IMR-90 (cell line): ENCODE measurements around the gene RASSF5. TPM values are rescaled to one million over a fixed set of nuclear protein-coding genes. Genes with fewer than 3 reads are reported as not detected.

ENCODE experiments used
- ATAC-seq: fragments of 200-7000 bp; cut with Tn5 transposase; 2 replicates; pipeline ENCODE4 v1.9.1; 2020; ENCODE audit warnings: low read depth, mild to moderate bottlenecking, moderate library complexity
- BruUV-seq: library from RNA; stranded (reverse); fragments of 400-500 nt; replicated peaks from 2 replicates; lab custom pipeline; 2021; lab: Mats Ljungman, UMichigan
- CTCF ChIA-PET: fragments of 300-600 bp; formaldehyde crosslinking; extraction: SDS; loops from one replicate; lab custom pipeline; 2021; ENCODE audit warnings: antibody characterized with exemption; lab: Yijun Ruan, JAX
- POLR2A ChIA-PET: fragments of 300-600 bp; sonication (Branson Sonifier 250); formaldehyde crosslinking; loops from one replicate; lab custom pipeline; 2022; ENCODE audit warnings: antibody characterized with exemption; ENCODE audit not compliant: unreplicated experiment; lab: Charles Lee
- DNase-seq: peaks from one replicate; pipeline ENCODE4 v3.0.0; 2013
- H2AFZ ChIP-seq: replicated peaks from 2 replicates; pipeline ENCODE3; 2013; ENCODE audit warnings: low read length, mild to moderate bottlenecking; ENCODE audit not compliant: poor library complexity
- H2AK5ac ChIP-seq: 2 replicates; pipeline ENCODE4 v1.6.1; 2013; ENCODE audit warnings: low read depth, low read length, inconsistent platforms
- H2AK9ac ChIP-seq: replicated peaks from 2 replicates; pipeline ENCODE3; 2013; ENCODE audit warnings: mild to moderate bottlenecking, low read depth, low read length, moderate library complexity; ENCODE audit not compliant: poor library complexity
- H2BK120ac ChIP-seq: 2 replicates; pipeline ENCODE4 v1.6.1; 2013; ENCODE audit warnings: low read depth, low read length, inconsistent platforms
- H2BK15ac ChIP-seq: 3 replicates; pipeline ENCODE4 v1.6.1; 2013; ENCODE audit warnings: low read depth, low read length, inconsistent platforms
- H2BK20ac ChIP-seq: 2 replicates; pipeline ENCODE4 v1.6.1; 2013; ENCODE audit warnings: low read depth, mild to moderate bottlenecking, inconsistent platforms, low read length, moderate library complexity
- H2BK5ac ChIP-seq: 2 replicates; pipeline ENCODE4 v1.6.1; 2013; ENCODE audit warnings: mild to moderate bottlenecking, low read depth, low read length, inconsistent platforms; ENCODE audit not compliant: poor library complexity, severe bottlenecking
- H3K14ac ChIP-seq: replicated peaks from 2 replicates; pipeline ENCODE4 v1.6.1; 2013; ENCODE audit warnings: low read depth, low read length, inconsistent platforms
- H3K18ac ChIP-seq: 2 replicates; pipeline ENCODE4 v1.6.1; 2013; ENCODE audit warnings: low read depth, low read length, control low read depth
- H3K23ac ChIP-seq: 2 replicates; pipeline ENCODE4 v1.6.1; 2013; ENCODE audit warnings: low read depth, low read length, inconsistent platforms
- H3K27ac ChIP-seq: 2 replicates; pipeline ENCODE4 v1.5.1; 2013; ENCODE audit warnings: mild to moderate bottlenecking, control low read depth, low read length; ENCODE audit not compliant: insufficient read depth
- H3K27me3 ChIP-seq: 2 replicates; pipeline ENCODE4 v1.6.1; 2013; ENCODE audit warnings: low read length; ENCODE audit not compliant: control insufficient read depth, insufficient read depth
- H3K36me3 ChIP-seq: 2 replicates; pipeline ENCODE4 v1.6.1; 2013; ENCODE audit warnings: low read length, mixed read lengths; ENCODE audit not compliant: control insufficient read depth, insufficient read depth
- H3K4ac ChIP-seq: 2 replicates; pipeline ENCODE4 v1.6.1; 2013; ENCODE audit warnings: low read depth, low read length, inconsistent platforms
- H3K4me1 ChIP-seq: 2 replicates; pipeline ENCODE4 v1.6.1; 2013; ENCODE audit warnings: low read length, mixed read lengths; ENCODE audit not compliant: control insufficient read depth, insufficient read depth
- H3K4me2 ChIP-seq: 2 replicates; pipeline ENCODE4 v1.6.1; 2013; ENCODE audit warnings: low read depth, mild to moderate bottlenecking, control low read depth, low read length, moderate library complexity
- H3K4me3 ChIP-seq: 2 replicates; pipeline ENCODE4 v1.5.1; 2013; ENCODE audit warnings: low read depth, mild to moderate bottlenecking, control low read depth, low read length, moderate library complexity; ENCODE audit not compliant: insufficient read depth
- H3K56ac ChIP-seq: 2 replicates; pipeline ENCODE4 v1.6.1; 2013; ENCODE audit warnings: low read length, inconsistent platforms; ENCODE audit not compliant: insufficient read depth; ENCODE audit errors: extremely low read depth
- H3K79me1 ChIP-seq, 2 experiments: 2 replicates each; pipeline ENCODE4 v1.6.1; 2013; ENCODE audit warnings: low read length in 2 of 2, inconsistent platforms in 1 of 2, low read depth in 1 of 2
- H3K9ac ChIP-seq: 2 replicates; pipeline ENCODE4 v1.6.1; 2013; ENCODE audit warnings: low read depth, low read length, control low read depth
- H3K9me1 ChIP-seq: 2 replicates; pipeline ENCODE4 v1.6.1; 2013; ENCODE audit warnings: low read length, inconsistent platforms; ENCODE audit not compliant: insufficient read depth
- H3K9me3 ChIP-seq: 2 replicates; pipeline ENCODE4 v1.6.1; 2013; ENCODE audit warnings: low read length; ENCODE audit not compliant: control insufficient read depth, insufficient read depth
- H4K20me1 ChIP-seq: 2 replicates; pipeline ENCODE4 v1.6.1; 2013; ENCODE audit warnings: low read length, inconsistent platforms; ENCODE audit not compliant: insufficient read depth
- H4K5ac ChIP-seq: 2 replicates; pipeline ENCODE4 v1.6.1; 2013; ENCODE audit warnings: mild to moderate bottlenecking, low read depth, low read length, control low read depth
- H4K8ac ChIP-seq, 2 experiments: 2 replicates each; pipeline ENCODE4 v1.6.1; 2013; ENCODE audit warnings: low read depth in 2 of 2, low read length in 2 of 2, control low read depth in 1 of 2, inconsistent platforms in 1 of 2
- H4K91ac ChIP-seq: 2 replicates; pipeline ENCODE4 v1.6.1; 2013; ENCODE audit warnings: low read depth, low read length, inconsistent platforms; ENCODE audit not compliant: insufficient read depth
- BHLHE40 ChIP-seq: fragments of 150-350 bp; IDR thresholded peaks from 2 replicates; pipeline ENCODE4 v1.6.1; 2016; ENCODE audit warnings: mild to moderate bottlenecking, low read depth, low read length
- CEBPB ChIP-seq: IDR thresholded peaks from 2 replicates; pipeline ENCODE4 v1.6.1; 2012; ENCODE audit warnings: low read depth, low read length, improper control_type of control experiment
- CHD1 ChIP-seq: IDR thresholded peaks from 2 replicates; pipeline ENCODE4 v1.6.1; 2012; ENCODE audit warnings: low read depth, low read length, improper control_type of control experiment
- CTCF ChIP-seq: conservative IDR thresholded peaks from 2 replicates; pipeline ENCODE4 v1.5.1; 2012; ENCODE audit warnings: mild to moderate bottlenecking, low read depth, low read length, improper control_type of control experiment
- ELK1 ChIP-seq: fragments of 150-350 bp; IDR thresholded peaks from 2 replicates; pipeline ENCODE4 v1.6.1; 2016; ENCODE audit warnings: low read depth, mild to moderate bottlenecking, low read length, moderate library complexity, borderline replicate concordance
- FOS ChIP-seq: fragments of 150-350 bp; IDR thresholded peaks from 2 replicates; pipeline ENCODE4 v1.6.1; 2016; ENCODE audit warnings: low read depth, low read length
- MAFK ChIP-seq: IDR thresholded peaks from 2 replicates; pipeline ENCODE4 v1.6.1; 2012; ENCODE audit warnings: low read depth, low read length, improper control_type of control experiment
- MAZ ChIP-seq: IDR thresholded peaks from 2 replicates; pipeline ENCODE4 v1.6.1; 2012; ENCODE audit warnings: low read depth, mild to moderate bottlenecking, low read length, improper control_type of control experiment, moderate library complexity, borderline replicate concordance
- MXI1 ChIP-seq: IDR thresholded peaks from 2 replicates; pipeline ENCODE4 v1.6.1; 2012; ENCODE audit warnings: low read depth, mild to moderate bottlenecking, low read length, moderate library complexity, borderline replicate concordance
- NFE2L2 ChIP-seq: fragments of 150-350 bp; IDR thresholded peaks from 2 replicates; pipeline ENCODE4 v1.6.1; 2016; ENCODE audit warnings: low read depth, mild to moderate bottlenecking, low read length
- POLR2A ChIP-seq: IDR thresholded peaks from 2 replicates; pipeline ENCODE4 v1.6.1; 2012; ENCODE audit warnings: mild to moderate bottlenecking, low read depth, low read length
- RAD21 ChIP-seq: IDR thresholded peaks from 2 replicates; pipeline ENCODE4 v1.6.1; 2012; ENCODE audit warnings: low read length, improper control_type of control experiment
- RCOR1 ChIP-seq: IDR thresholded peaks from 2 replicates; pipeline ENCODE4 v1.6.1; 2012; ENCODE audit warnings: mild to moderate bottlenecking, low read length, improper control_type of control experiment; ENCODE audit not compliant: insufficient replicate concordance
- RFX5 ChIP-seq: IDR thresholded peaks from 2 replicates; pipeline ENCODE4 v1.8.0; 2012; ENCODE audit warnings: low read depth, mild to moderate bottlenecking, low read length, moderate library complexity
- SMC3 ChIP-seq: fragments of 150-350 bp; IDR thresholded peaks from 2 replicates; pipeline ENCODE4 v1.6.1; 2016; ENCODE audit warnings: low read depth, mild to moderate bottlenecking, antibody characterized with exemption, low read length, moderate library complexity
- USF2 ChIP-seq: fragments of 150-350 bp; IDR thresholded peaks from 2 replicates; pipeline ENCODE4 v1.6.1; 2017; ENCODE audit warnings: mild to moderate bottlenecking, antibody characterized with exemption, low read length, low read depth
- WGBS, 2 experiments: methylation state at CpG; one replicate each; pipeline versions ENCODE4 v1.1.5 to v1.1.7; 2013; ENCODE audit warnings: missing lambda C conversion rate in 2 of 2; ENCODE audit not compliant: insufficient read length in 1 of 2; ENCODE audit errors: extremely low coverage in 2 of 2; 5-methylcytosine and 5-hydroxymethylcytosine counted together
- dilution Hi-C: fragments of 300-500 bp; cut with HindIII; formaldehyde crosslinking; loops from one replicate; pipeline ENCODE4 v1.14.3; 2018; ENCODE audit warnings: low sequenced_read_pairs; ENCODE audit not compliant: unreplicated experiment
- in situ Hi-C: fragments of 300-500 bp; cut with MboI; formaldehyde crosslinking; loops from 3 replicates; pipeline ENCODE4 v1.14.3; 2019; ENCODE audit warnings: low sequenced_read_pairs, inconsistent platforms, mixed read lengths
- intact Hi-C: fragments of 100-400 bp; cut with micrococcal nuclease; formaldehyde crosslinking; loops from 2 replicates; pipeline ENCODE4 v1.10.0; 2022
- polyA plus RNA-seq, 3 experiments: library from polyadenylated mRNA; depleted of rRNA; stranded (reverse); fragments of >200 nt; gene quantifications; 2 replicates each; pipeline ENCODE4 v1.2.3, GENCODE V29; 2012; ENCODE audit warnings: low replicate concordance in 1 of 3
- total RNA-seq: library from RNA; depleted of rRNA; stranded (reverse); fragments of >200 nt; gene quantifications from 2 replicates; pipeline ENCODE4 v1.2.3, GENCODE V29; 2012

The RASSF5 gene
- total and polyA plus RNA-seq, 2 of the 4 experiments (the other 2 are of a cell fraction), result 0.18 to 1.1 TPM

- H3K9ac ChIP-seq, result no peak overlapping the region
- no peak overlapping the region for H2BK15ac ChIP-seq
- POLR2A ChIA-PET, result no interaction called here
- dilution Hi-C loops, result no loop called here
- no peaks in the 10 kb centered on the region for H3K79me1 ChIP-seq
- no peak overlapping the region for H3K27ac ChIP-seq
- CTCF ChIA-PET, result no interaction called here
- no peaks in the 10 kb centered on the region; the same call in 1 of the 2 replicates for H3K9me1 ChIP-seq
- 0 out of 2 replicates have a peak, but pooled peaks cover 2% of the 10 kb centered on the region for H3K36me3 ChIP-seq
- ATAC-seq, result no peak
- intact Hi-C loops, result no loop called here
- H3K14ac ChIP-seq, result no peak overlapping the region
- no peak overlapping the region for H3K4me2 ChIP-seq
- H4K91ac ChIP-seq, result no peak overlapping the region
- H3K4ac ChIP-seq, result no peak overlapping the region
- BruUV-seq, result no TSS peak
- no peak overlapping the region for H2AK5ac ChIP-seq
- H3K18ac ChIP-seq, result no peak overlapping the region
- no peak overlapping the region for H2AFZ ChIP-seq
- H3K4me3 ChIP-seq, result no peak overlapping the region
- no peak overlapping the region for H2AK9ac ChIP-seq
- WGBS, 2 experiments, result no CpG with 5 or more reads among the region's 10 CpGs
- H2BK120ac ChIP-seq, result no peak overlapping the region
- no peak overlapping the region for H3K23ac ChIP-seq
- H3K27me3 ChIP-seq, result no peaks in the 10 kb centered on the region
- H2BK5ac ChIP-seq, result no peak overlapping the region
- no peak for DNase-seq
- no peak overlapping the region for H2BK20ac ChIP-seq
- H4K20me1 ChIP-seq, result no peaks in the 10 kb centered on the region
- TF ChIP-seq ELK1 (no peak), RCOR1 (no peak), FOS (no peak), MAFK (no peak), USF2 (no peak), MAZ (no peak), RAD21 (no peak), SMC3 (no peak), CEBPB (no peak), NFE2L2 (no peak), CHD1 (no peak), RFX5 (no peak), POLR2A (no peak), BHLHE40 (no peak), CTCF (no peak), MXI1 (no peak)
- no peaks in the 10 kb centered on the region for H3K9me3 ChIP-seq
- H3K56ac ChIP-seq, result no peak overlapping the region
- H4K5ac ChIP-seq, result no peak overlapping the region
- H3K4me1 ChIP-seq, result no peaks in the 10 kb centered on the region
- H4K8ac ChIP-seq, result no peak overlapping the region
- in situ Hi-C loops, result no loop called here
Measured at GRCh38 chr1:206538901-206539640, 31.7 kb downstream of the RASSF5 start.
